Epithelial cell of prostate (primary cell): ENCODE results near the gene ATF1.
"Not testable (repeated sequence)": the region's sequence is repeated elsewhere in the genome, so short reads cannot be mapped to it uniquely, and the experiment has no call there.

ENCODE experiments used
- DNase-seq: peaks from one replicate; pipeline ENCODE4 v3.0.0-alpha.2; 2011; ENCODE audit warnings: low read depth, low spot score
- H3K27ac ChIP-seq: fragments of 450-650 bp; 2 replicates; pipeline ENCODE4 v1.5.1; 2017; ENCODE audit warnings: mild to moderate bottlenecking

Gene ATF1

DNA sequence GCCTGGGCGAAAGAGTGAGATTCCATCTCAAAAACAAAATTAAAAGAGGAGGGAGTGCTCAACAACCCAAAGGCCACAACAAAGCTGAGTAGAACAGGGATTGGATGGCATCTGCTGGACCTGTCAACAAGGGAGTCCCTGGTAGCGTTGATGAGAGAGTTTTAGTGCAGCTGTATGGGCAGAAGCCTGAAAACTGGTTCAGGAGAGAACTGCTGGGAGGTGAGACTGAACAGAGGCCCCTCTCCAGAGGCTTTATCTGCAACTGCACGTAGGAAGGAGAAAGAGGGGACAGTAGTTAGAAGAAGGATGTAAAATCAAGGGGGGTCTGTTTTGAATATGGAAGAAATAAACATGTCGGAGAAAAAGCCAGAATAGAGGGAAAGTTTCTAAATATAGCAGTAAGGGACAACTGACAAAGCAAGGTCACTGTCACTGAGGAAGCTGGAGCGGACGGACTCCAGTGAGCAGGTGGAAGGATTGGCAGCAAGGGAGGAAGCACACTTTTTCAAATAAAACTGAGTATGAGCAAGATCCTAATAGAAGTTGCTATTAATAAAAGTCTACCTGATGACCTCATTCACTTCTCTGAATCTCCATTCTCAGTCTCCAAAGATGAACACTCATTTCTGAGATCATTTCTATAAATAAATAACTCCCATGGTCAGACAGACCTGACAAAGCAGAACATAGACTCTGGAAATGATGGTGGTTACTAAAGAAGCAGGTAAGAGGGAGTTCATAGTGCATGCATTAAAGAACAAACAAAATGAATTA, 11.8 kb upstream of the ATF1 start:
- no peak for DNase-seq

DNA sequence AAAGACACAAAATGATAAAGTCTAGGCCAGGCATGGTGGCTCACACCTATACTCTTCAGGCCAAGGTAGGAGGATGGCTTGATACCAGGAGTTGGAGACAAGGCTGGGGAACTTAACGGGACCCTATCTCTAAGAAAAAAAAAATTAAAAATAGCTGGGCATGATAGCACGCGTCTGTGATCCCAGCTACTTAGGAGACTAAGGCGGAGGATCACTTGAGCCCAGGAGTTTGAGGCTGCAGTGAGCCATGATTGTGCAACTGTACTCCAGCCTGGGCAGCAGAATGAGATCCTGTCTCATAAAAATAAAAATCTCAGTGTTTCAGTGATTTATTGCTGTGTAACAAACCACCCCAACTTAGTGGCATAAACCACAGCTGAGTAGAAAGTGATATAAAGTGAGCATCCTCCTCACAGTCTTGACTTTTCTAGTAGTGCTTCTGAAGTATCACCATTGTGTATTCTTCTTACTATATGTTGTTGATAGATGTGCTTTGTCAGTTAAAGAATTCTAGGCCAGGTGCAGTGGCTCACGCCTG, 10.6 kb upstream of the ATF1 start:
- DNase-seq, result no peak
- H3K27ac ChIP-seq, result no peak overlapping the region

More for the DNA sequence above, 11.8 kb upstream of the ATF1 start:
- H3K27ac ChIP-seq, result no peak overlapping the region

DNA sequence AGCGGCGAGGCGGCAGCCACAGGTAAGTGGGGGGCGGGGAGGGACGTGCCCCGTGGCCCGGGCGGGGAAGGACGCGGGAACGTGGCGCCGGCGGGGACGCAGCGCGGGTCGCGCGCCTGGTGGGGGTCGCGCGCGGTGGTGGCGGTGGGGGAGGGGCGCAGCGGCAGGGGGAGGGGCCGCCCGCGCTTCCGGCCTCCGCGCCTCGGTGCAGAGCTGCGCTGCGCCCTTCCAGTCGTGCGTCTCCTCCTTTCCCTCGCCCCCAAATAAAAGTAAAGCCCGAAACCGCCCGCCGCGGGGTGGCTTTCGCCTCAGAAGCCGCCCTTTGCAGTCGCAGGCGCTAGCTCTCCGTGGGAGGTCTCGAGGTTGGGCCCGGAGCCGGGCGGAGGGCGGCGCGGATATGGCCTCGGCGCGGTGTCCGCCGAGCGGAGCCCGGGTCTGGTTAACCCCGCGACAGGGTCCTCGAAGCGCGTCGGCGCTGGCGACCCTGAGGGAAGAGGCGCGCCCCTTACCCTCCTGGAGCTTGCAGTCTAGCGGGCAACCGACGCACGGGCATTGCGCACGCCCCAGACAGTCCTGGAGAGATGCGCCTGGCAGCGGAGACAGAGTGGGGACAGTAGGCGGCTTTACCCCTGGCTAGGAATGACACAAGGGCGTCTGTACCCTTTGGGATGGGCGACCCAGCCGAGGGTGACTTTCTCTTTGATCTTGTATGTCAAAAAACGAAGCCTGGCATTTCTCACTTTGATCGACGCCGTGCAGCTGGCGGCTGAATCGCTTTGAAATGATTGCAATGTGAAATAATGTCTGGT, 589 bp downstream of the ATF1 start:
- no peak for DNase-seq
- H3K27ac ChIP-seq, result peak overlapping the region; percentile 91

DNA sequence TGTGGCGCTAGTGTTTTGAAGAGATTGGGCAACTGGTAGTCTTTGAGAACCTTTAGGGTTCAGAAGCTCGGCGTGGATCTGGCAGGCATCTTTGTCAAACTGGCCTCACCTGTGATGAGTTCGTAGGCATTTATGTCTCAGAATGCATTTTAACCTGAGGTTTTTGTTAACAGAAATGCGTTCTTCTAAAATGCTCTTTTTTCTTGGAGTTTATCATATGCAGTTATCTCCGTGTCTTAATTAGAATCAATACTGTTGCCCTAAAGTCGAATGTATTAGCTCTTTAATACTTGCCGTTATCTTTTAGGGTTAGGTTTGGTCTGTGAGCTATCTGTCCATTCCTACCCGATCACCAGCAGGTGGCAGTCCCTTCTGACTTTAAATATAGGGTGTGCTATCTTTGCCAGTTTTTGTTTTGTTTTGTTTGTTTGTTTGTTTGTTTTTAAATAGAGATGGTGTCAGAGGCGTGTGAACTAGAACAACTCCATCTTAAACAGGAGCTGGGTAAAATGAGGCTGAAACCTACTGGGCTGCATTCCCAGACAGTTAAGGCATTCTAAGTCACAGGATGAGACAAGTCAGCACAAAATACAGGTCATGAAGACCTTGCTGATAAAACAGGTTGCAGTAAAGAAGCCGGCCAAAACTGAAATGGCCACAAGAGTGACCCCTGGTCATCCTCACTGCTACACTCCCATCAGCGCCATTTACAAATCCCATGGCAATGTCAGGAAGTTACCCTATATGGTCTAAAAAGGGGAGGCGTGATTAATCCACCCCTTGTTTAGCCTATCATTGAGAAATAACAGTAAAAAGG, 1.4 kb downstream of the ATF1 start:
- DNase-seq, result no peak
- peak overlapping the region; percentile 91 for H3K27ac ChIP-seq

DNA sequence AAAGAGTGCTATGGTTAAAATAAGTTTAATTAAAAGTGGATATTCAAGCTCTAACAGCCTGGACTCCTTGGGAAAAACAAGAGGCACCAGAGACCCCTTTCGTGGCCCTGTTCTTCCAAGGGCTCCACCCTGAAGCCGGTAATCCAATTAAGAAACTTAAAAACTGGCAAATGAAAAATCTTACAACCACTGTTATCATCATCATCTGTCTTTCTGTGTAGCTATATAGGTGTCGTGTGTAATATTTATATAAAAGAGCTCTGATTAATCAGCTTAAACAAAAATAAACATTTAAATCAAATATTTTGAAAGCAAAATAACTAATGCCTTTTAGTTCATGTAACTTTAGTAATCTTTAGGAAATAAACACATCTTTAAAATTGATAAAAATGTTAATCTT, 4.5 kb downstream of the ATF1 start:
- H3K27ac ChIP-seq, result no peak overlapping the region
- DNase-seq, result no peak

DNA sequence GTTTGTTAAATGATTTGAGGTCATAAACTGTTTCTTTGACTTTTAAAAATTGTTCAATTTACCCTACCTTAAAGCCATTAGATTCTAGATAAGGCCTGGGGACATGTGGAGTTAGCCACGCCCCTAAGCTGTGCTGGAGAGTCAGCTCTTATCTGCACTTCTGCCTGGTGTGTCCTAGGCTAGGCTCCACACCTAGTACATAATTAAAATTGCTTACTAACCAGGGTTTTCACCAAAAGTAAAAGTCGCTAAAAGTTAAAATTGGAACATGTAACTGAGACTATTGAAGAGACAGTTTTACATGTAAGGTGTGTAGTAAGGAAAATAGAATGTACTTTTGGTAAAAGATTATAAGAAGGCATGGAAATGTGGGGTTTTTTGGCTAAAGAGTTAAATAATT, 4.9 kb downstream of the ATF1 start:
- not testable (repeated sequence) for H3K27ac ChIP-seq, DNase-seq

DNA sequence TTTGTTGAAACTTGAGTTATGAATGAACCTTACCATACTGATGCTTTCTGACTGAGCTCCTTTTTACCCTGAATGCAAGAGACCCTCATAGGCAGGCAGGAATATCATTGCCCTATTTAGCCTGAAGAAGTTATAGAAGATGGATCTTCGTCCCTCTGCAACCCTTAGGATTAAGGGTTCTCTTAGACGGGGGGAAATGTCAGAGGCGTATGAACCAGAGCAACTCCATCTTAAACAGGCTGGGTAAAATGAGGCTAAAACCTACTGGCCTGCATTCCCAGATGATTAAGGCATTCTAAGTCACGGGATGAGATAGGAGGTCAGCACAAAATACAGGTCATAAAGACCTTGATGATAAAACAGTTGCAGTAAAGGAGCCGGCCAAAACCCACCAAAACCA, 7.5 kb downstream of the ATF1 start:
- no peak overlapping the region for H3K27ac ChIP-seq
- DNase-seq, result no peak

DNA sequence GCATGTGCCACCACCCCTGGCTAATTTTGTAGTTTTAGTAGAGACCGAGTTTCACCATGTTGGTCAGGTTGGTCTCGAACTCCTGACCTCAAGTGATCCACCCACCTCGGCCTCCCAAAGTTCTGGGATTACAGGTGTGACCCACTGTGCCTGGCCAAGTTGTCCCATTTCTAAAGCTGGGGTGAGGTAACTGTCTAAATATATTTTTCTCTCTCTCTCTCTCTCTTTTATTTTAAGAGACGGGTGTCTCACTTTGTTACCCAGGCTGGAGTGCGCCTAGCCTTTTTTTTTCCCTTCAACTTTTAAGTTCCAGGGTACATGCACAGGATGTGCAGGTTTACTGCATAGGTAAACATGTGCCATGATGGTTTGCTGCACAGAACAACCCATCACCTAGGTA, 8.6 kb downstream of the ATF1 start:
- no peak for DNase-seq
- no peak overlapping the region for H3K27ac ChIP-seq

DNA sequence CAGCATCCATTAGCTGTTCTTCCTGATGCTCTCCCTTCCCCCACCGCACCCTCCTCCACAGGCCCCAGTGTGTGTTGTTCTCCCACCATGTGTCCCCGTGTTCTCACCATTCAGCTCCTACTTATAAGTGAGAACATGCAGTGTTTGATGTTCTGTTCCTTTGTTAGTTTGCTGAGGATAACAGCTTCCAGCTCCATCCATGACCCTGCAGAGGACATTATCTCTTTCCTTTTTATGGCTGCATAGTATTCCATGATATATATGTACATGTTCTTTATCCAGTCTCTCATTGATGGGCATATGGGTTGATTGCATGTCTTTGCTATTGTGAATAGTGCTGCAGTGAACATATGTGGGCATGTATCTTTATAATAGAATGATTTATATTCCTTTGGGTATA, 9.0 kb downstream of the ATF1 start:
- H3K27ac ChIP-seq, result peak overlapping the region; percentile 55
- no peak for DNase-seq

DNA sequence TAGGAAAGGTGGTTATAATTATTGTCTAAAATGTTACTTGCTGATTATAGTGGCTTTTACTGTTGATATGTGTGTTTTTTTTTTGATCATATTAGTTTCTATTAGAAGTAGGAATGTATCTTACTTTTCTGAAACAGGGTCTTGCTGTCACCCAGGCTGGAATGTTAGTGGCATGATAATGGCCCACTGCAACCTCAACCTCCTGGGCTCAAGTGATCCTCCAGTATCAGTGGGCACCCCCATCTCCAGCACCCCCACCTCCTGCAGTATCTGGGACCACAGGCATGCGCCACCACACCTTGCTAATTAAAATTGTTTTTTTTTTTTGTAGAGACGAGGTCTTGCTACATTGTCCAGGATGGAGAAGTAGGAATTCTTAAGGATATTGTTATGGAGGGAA, 11.3 kb downstream of the ATF1 start:
- no peak for DNase-seq

DNA sequence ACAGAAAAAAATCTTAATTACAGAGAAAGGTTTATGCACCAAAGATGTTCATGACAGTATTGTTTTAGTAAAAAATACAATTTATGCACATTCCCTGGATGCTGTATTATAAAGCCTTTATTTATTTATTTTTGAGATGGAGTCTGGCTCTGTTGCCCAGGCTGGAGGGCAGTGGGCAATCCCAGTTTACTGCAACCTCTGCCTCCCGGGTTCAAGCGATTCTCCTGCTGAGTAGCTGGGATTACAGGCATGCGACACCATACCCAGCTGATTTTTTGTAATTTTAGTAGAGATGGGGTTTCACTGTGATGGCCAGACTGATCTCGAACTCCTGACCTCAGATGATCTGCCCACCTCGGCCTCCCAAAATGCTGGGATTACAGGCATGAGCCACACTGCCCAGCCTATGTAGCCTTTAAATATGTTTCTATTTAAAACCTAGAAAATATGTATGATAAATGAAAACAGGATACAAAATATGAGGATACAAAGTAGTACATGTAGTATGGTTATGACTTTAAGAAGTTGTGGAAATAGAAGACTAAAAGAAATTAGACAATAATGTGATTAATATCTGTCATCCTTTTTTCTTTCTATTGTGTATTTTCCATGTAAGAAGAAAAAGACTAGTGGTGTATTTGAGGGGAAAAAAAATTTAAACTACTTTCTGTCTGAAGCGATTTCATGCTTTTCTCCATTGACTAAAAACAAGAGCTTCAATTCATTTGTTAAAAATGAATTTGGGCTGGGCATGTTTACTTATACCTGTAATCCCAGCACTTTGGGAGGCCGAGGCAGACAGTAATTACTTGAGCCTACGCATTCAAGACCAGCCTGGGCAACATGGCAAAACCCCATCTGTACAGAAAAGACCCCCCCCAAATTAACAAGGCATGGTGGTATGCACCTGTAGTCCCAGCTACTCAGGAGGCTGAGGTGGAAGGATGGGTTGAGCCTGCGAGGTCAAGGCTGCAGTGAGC, 13.1 kb downstream of the ATF1 start:
- no peak overlapping the region for H3K27ac ChIP-seq

More for the DNA sequence above, 11.3 kb downstream of the ATF1 start:
- no peak overlapping the region for H3K27ac ChIP-seq

DNA sequence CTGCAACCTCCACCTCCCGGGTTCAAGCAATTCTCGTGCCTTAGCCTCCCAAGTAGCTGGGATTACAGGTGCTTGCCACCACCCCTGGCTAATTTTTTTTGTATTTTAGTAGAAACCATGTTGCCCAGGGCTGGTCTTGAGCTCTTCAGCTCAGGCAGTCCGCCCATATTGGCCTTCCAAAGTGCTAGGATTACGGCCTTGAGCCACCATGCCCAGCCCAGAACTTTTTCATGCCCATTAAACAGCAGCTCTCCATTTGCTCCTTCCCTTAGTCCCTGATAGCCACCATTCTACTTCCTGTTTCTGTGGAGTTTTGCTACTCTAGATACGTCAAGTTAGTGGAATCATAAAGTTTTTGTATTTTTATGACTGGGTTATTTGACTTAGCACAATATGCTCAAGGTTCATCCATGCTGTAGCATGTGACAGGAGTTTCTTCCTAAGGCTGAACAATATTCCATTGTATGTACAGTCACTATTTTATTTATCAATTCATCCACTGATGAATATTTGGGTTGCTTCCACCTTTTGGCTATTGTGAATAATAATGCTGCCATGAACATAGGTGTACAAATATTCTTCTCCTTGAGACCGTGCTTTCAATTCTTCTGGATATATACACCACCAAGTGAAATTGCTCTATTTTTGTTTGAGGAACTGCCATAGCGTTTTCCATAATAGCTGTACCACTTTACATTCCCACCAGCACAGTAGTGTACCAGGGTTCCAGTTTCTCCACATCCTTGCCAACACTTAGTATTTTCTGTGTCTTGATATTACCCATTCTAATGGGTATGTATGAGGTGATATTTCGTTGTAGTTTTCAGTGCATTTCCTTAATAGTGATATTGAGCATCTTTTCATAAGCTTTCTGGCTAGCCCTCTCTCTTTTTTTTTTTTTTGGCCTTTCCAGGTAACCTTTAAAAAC, 15.0 kb downstream of the ATF1 start:
- no peak for DNase-seq
- no peak overlapping the region for H3K27ac ChIP-seq

More for the DNA sequence above, 13.1 kb downstream of the ATF1 start:
- DNase-seq, result no peak

DNA sequence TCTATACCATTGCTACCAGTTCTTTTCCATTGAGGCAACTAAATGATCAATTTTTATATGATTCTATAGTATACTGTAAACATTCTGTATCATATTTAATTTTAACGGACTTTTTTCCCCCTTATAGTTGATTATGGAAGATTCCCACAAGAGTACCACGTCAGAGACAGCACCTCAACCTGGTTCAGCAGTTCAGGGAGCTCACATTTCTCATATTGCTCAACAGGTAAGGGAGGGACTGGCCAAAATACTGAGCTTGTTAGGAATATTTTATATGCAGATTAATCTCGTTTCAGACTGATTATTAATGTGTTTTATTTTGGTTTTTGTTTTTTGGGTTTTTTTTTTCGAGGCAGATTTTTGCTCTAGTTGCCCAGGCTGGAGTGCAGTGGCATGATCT, 16.1 kb downstream of the ATF1 start:
- DNase-seq, result no peak
- H3K27ac ChIP-seq, result no peak overlapping the region

DNA sequence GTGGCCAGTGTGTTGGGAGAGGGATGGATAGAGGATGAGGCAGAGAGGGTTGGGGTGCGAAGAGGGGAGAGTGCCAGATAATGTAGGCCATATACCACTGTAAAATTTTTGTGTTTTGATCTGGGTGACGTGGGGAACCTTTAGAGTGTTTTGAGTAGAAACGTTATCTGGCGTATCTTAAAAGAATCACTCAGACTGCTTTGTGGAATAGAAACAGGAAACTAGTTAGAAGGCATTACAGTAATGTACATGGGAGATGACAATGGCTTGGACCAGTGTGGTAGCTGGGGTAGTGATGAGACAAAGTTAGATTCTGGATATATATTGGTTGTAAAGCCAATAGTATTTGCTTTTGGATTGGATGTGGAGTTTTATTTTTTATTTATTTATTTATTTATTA, 20.6 kb downstream of the ATF1 start:
- no peak for DNase-seq
- H3K27ac ChIP-seq, result peak overlapping the region; percentile 7

DNA sequence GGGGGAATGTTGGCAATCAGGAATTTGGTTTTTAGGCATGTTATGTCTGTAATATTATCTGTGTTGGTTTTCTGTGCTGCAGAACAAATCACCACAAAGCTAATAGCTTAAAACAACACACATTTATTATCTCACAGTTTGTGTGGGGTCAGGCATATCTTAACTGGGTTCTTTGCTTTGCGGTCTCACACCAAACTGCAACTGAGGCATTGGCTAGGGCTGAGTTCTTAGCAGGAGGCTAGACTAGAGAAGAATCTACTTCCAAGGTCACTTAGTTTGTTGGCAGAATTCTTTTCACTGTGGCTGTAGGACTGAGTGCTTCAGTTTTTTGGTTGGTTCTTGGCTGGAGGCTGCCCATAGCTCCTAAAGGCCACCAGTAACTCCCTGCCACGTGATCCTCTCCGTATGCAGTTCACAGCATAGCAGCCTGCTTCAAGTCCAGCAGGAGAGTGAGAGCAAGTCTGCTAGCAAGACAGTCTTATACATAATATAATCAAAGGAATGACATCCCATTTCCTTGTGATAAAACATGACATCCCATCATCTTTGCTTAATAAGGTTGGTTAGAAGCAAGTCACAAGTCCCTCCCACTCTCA, 21.6 kb downstream of the ATF1 start:
- peak overlapping the region; percentile 96 for H3K27ac ChIP-seq
- no peak for DNase-seq

DNA sequence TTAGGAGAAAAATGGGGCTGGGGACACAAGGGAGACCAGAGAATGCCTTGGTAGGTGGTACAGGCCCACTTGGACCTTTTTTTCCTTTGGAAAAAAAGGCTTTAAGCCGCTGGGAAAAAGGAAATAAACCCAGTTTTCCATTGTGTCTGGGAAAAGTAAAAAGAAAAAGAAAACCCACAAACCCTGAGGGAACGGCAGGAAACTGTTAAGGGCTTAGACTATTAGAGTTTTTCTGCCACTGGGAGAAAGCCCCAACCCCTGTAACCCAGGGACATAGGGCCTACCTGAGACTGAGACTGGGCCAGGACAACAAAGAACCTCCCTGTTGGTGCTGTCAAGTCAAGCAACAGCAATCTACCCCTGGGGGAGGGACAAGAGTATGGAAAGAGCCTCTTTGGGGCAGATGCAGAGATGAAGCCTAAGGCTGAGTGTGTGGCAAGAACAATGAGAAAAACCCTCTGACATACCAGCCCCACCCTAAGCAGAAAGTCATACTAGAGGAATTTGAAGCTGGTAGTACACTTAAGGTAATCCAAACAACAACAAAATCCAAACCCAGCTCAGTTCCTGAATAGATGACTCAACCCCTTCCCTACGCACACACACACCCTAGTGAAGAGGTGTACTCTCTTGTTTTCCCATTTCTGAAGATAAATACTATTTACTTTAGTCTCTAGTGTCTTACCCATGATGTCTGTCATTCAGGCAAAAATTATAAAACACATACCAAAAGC, 22.8 kb downstream of the ATF1 start:
- peak; percentile 99 for DNase-seq
- peak overlapping the region; percentile 96 for H3K27ac ChIP-seq

DNA sequence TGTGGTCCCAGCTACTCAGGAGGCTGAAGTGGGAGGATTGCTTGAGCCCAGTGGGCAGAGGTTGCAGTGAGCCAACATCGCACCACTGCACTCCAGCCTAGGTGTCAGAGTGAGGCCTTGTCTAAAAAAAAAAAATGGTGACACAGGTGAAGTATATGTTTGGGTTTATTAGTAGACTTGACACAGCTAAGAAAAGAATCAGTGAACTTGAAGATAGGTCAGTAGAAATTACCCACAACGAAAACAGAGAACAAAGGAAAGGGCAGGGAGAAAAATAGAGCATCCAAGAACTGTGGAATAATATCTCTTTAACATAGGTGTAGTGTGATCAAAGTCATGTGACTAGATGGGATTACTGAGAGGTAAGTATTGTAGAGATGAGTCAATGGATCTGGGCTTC, 23.7 kb downstream of the ATF1 start:
- peak overlapping the region; percentile 96 for H3K27ac ChIP-seq

More for the DNA sequence above, 23.7 kb downstream of the ATF1 start:
- no peak for DNase-seq
